ENCODE data around the gene MRPL55.

Gene MRPL55

DNA sequence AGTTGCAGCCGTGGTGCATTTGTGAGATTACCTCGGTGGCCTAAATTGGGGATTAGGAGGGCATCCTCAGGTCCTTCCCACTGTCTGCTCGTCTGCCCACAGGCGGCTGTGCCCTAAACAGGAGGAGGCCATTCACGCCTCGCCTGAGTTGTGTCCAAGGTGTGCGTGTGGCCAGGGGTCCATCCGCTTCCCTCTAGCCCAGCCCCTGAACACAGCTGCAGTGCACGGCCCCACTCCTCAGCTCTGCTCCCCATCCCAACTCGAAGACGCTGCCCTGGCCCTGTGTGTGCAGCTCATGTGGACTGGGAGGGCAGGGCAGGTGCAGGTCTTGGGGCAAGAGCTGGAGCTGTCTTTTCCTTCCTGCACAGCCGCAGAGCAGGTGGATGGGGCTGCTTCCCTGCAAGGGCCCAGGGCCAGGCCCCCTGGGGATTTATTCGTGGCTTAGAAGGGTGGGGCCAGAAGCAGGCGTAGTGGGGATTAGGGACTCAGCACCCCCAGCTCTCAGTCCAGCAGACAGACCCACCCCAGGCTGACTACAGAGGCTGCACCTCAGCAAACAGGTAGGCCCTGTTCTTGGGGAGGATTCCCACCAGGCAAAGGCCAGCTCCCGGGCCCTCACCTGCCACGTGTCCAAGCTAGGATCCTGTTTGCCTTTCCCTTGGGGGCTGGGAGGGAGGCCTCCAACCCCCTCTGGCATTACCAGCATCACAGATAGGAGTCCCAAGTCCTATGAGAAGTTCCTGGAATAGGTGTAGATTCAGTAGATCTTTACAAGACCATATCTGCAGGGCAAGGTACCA is 35.3 kb upstream of the MRPL55 start:
- Histone ChIP-seq H3K79me2 (ENCODE audit: insufficient read depth, low read length) (peaks cover 72% of the 10 kb centered on the region), H3K9me2 (replicated peaks; ENCODE audit: low read depth, low read length) (no peaks in the 10 kb centered on the region), H3F3A (ENCODE audit: low read depth) (no peaks in the 10 kb centered on the region), H2AFZ (ENCODE audit: low read length) (no peak overlapping the region), H3K4me1 (ENCODE audit: insufficient read depth, low read length, poor library complexity, severe bottlenecking) (peaks cover 32% of the 10 kb centered on the region), H3K4me2 (ENCODE audit: low read depth, low read length, poor library complexity, severe bottlenecking) (peak overlapping the region; percentile 95), H3K4me3 (ENCODE audit: low read length, poor library complexity, severe bottlenecking) (peak overlapping the region; percentile 99), H3K9me3 (ENCODE audit: insufficient read depth, low read depth, low read length) (no peaks in the 10 kb centered on the region), H3K27me3 (ENCODE audit: insufficient read depth, low read length, poor library complexity, severe bottlenecking) (no peaks in the 10 kb centered on the region), H4K20me1 (ENCODE audit: insufficient read depth, low read length, poor library complexity, severe bottlenecking) (peaks cover 69% of the 10 kb centered on the region), H3K9ac (ENCODE audit: low read depth, low read length, poor library complexity, severe bottlenecking) (peak overlapping the region; percentile 93), H3K36me3 (ENCODE audit: insufficient read depth, low read length) (peaks cover 13% of the 10 kb centered on the region; the same call in 1 of the 2 replicates)
- TF ChIP-seq, protein P1, sequence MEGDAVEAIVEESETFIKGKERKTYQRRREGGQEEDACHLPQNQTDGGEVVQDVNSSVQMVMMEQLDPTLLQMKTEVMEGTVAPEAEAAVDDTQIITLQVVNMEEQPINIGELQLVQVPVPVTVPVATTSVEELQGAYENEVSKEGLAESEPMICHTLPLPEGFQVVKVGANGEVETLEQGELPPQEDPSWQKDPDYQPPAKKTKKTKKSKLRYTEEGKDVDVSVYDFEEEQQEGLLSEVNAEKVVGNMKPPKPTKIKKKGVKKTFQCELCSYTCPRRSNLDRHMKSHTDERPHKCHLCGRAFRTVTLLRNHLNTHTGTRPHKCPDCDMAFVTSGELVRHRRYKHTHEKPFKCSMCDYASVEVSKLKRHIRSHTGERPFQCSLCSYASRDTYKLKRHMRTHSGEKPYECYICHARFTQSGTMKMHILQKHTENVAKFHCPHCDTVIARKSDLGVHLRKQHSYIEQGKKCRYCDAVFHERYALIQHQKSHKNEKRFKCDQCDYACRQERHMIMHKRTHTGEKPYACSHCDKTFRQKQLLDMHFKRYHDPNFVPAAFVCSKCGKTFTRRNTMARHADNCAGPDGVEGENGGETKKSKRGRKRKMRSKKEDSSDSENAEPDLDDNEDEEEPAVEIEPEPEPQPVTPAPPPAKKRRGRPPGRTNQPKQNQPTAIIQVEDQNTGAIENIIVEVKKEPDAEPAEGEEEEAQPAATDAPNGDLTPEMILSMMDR (conservative IDR thresholded peaks at IDR 0.05; ENCODE audit: low read length) = no peak
- TF ChIP-seq EZH2phosphoT487 (IDR thresholded peaks at IDR 0.05; ENCODE audit: borderline replicate concordance) = no peak

- Histone ChIP-seq H3K4me2 (ENCODE audit: low read depth, low read length, poor library complexity, severe bottlenecking) (peak overlapping the region; percentile 95), H3K9me2 (replicated peaks; ENCODE audit: low read depth, low read length) (no peaks in the 10 kb centered on the region), H3K79me2 (ENCODE audit: insufficient read depth, low read length) (peaks cover 72% of the 10 kb centered on the region), H3F3A (ENCODE audit: low read depth) (no peaks in the 10 kb centered on the region), H3K36me3 (ENCODE audit: insufficient read depth, low read length) (peaks cover 9% of the 10 kb centered on the region; the same call in 1 of the 2 replicates), H3K9ac (ENCODE audit: low read depth, low read length, poor library complexity, severe bottlenecking) (peak overlapping the region; percentile 93), H3K27me3 (ENCODE audit: insufficient read depth, low read length, poor library complexity, severe bottlenecking) (no peaks in the 10 kb centered on the region), H3K9me3 (ENCODE audit: insufficient read depth, low read depth, low read length) (no peaks in the 10 kb centered on the region), H4K20me1 (ENCODE audit: insufficient read depth, low read length, poor library complexity, severe bottlenecking) (peaks cover 69% of the 10 kb centered on the region), H3K4me1 (ENCODE audit: insufficient read depth, low read length, poor library complexity, severe bottlenecking) (peaks cover 32% of the 10 kb centered on the region), H3K4me3 (ENCODE audit: low read length, poor library complexity, severe bottlenecking) (peak overlapping the region; percentile 99), H2AFZ (ENCODE audit: low read length) (no peak overlapping the region)
- TF ChIP-seq, protein P1 (conservative IDR thresholded peaks at IDR 0.05; ENCODE audit: low read length) = no peak
- no peak for TF ChIP-seq EZH2phosphoT487 (IDR thresholded peaks at IDR 0.05; ENCODE audit: borderline replicate concordance)
Measured at GRCh38 chr1:228143480-228144192, 34.5 kb upstream of the MRPL55 start.

DNA sequence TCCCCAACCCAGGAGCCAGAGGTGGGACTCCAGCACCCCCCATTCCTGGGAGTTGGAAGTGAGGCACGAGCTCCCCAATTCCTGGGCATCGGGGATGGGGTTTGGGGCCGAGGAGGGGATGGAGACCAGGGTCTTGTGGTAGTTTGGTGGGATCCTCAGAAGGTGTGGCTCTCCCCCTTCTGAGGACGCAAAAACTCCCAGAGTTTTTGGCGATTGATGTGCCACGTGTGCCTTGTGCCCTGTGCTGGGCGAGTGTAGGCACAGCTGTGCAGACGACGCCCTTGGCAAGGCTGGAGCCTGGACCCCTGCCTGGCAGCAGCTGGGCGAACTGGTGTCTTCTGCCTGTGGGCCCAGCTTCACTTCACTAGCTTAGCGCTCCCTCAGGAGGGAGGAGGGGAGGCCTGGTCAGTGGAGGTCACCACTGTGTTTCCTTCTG is 33.6 kb upstream of the MRPL55 start:
- no peak overlapping the region for H2AFZ ChIP-seq (ENCODE audit: low read length)

More for the DNA sequence above, 33.6 kb upstream of the MRPL55 start:
- Histone ChIP-seq H4K20me1 (ENCODE audit: insufficient read depth, low read length, poor library complexity, severe bottlenecking) (peaks cover 62% of the 10 kb centered on the region), H3K4me2 (ENCODE audit: low read depth, low read length, poor library complexity, severe bottlenecking) (peak overlapping the region; percentile 95), H3K9ac (ENCODE audit: low read depth, low read length, poor library complexity, severe bottlenecking) (peak overlapping the region; percentile 93), H3K9me3 (ENCODE audit: insufficient read depth, low read depth, low read length) (no peaks in the 10 kb centered on the region), H3K9me2 (replicated peaks; ENCODE audit: low read depth, low read length) (no peaks in the 10 kb centered on the region), H3K4me3 (ENCODE audit: low read length, poor library complexity, severe bottlenecking) (peak overlapping the region; percentile 99), H3K79me2 (ENCODE audit: insufficient read depth, low read length) (peaks cover 72% of the 10 kb centered on the region), H3F3A (ENCODE audit: low read depth) (no peaks in the 10 kb centered on the region), H3K36me3 (ENCODE audit: insufficient read depth, low read length) (peaks cover 4% of the 10 kb centered on the region; the same call in 1 of the 2 replicates), H3K27me3 (ENCODE audit: insufficient read depth, low read length, poor library complexity, severe bottlenecking) (no peaks in the 10 kb centered on the region), H3K4me1 (ENCODE audit: insufficient read depth, low read length, poor library complexity, severe bottlenecking) (peaks cover 30% of the 10 kb centered on the region)
- TF ChIP-seq, protein P1 (conservative IDR thresholded peaks at IDR 0.05; ENCODE audit: low read length) = no peak
- no peak for TF ChIP-seq EZH2phosphoT487 (IDR thresholded peaks at IDR 0.05; ENCODE audit: borderline replicate concordance)
